Heart right ventricle (tissue), 16 donors: ENCODE data around the gene IER3. TPM values are rescaled to one million over a fixed set of nuclear protein-coding genes. Genes with fewer than 3 reads are reported as not detected.

ENCODE experiments used
- ATAC-seq, 8 donors: fragments of 200-7000 bp; cut with Tn5 transposase; one replicate each; pipeline ENCODE4 v1.9.1; 2020; ENCODE audit warnings: mild to moderate bottlenecking in 8 of 8, moderate library complexity in 8 of 8, moderate number of reproducible peaks in 1 of 8
- DNase-seq, 2 donors: peaks; one replicate each; pipeline ENCODE4 v3.0.0-alpha.2; 2020
- H3K27ac ChIP-seq, 10 donors: fragments of 200-600 bp; sonication (generic) in 2 of 10; one replicate each; pipeline versions ENCODE4 v1.5.0 to v1.8.0; 2020 to 2022; ENCODE audit warnings: mild to moderate bottlenecking in 3 of 10
- H3K27me3 ChIP-seq, 7 donors: fragments of 200-600 bp; one replicate each; pipeline ENCODE4 v1.8.0; 2021 to 2022; ENCODE audit warnings: mild to moderate bottlenecking in 2 of 7
- H3K36me3 ChIP-seq, 9 donors: fragments of 200-600 bp; sonication (generic) in 1 of 9; one replicate each; pipeline versions ENCODE4 v1.5.0 to v1.8.0; 2020 to 2022; ENCODE audit warnings: mild to moderate bottlenecking in 2 of 9
- H3K4me1 ChIP-seq, 9 donors: fragments of 200-600 bp; sonication (generic) in 1 of 9; one replicate each; pipeline versions ENCODE4 v1.5.0 to v1.8.0; 2020 to 2022; ENCODE audit warnings: mild to moderate bottlenecking in 4 of 9
- H3K4me3 ChIP-seq, 10 donors: fragments of 200-600 bp; sonication (generic) in 2 of 10; one replicate each; pipeline versions ENCODE4 v1.5.0 to v1.8.0; 2020 to 2022; ENCODE audit warnings: mild to moderate bottlenecking in 7 of 10, moderate library complexity in 2 of 10
- H3K9me3 ChIP-seq, 11 donors: fragments of 200-600 bp in 10 of 11; sonication (generic) in 2 of 11; one replicate each; pipeline versions ENCODE4 v1.5.0 to v1.8.0; 2013 to 2022; ENCODE audit warnings: mild to moderate bottlenecking in 2 of 11, control low read depth in 1 of 11, moderate library complexity in 1 of 11
- WGBS, 2 donors: extraction: QIAGEN DNeasy Blood & Tissue Kit; methylation state at CpG; one replicate each; pipeline ENCODE4 v1.1.7; 2013; ENCODE audit warnings: inconsistent platforms in 1 of 2; 5-methylcytosine and 5-hydroxymethylcytosine counted together
- intact Hi-C, 10 donors: fragments of 100-400 bp; cut with DNase I; formaldehyde crosslinking; loops; one replicate each; pipeline versions ENCODE4 v1.11.1 to v1.14.2; 2022
- polyA plus RNA-seq, 2 donors: library from polyadenylated mRNA; stranded (reverse); fragments of 200-250 nt; gene quantifications; one replicate each; pipeline ENCODE4 v1.2.3, GENCODE V29; 2013
- total RNA-seq, 10 donors: library from RNA; stranded (reverse); fragmentation: NEBNext Ultra II Directional in 3 of 10; extraction: Animal tissue kit (Norgen Biotek cat#: 25700) in 3 of 10; gene quantifications; one replicate each; pipeline versions ENCODE4 v1.2.1 to v1.2.4, GENCODE V29; 2021 to 2023
- TF ChIP-seq, protein P1 (sequence below), 9 donors: fragments of 200-600 bp; sonication (generic) in 2 of 9; IDR thresholded peaks; one replicate each; pipeline versions ENCODE4 v1.5.0 to v1.8.0; 2021 to 2022; ENCODE audit warnings: antibody characterized with exemption in 9 of 9, mild to moderate bottlenecking in 5 of 9, moderate library complexity in 1 of 9
- donor health status: Arrhythmogenic right ventricular cardiomyopathy.
- donor health status: ischemic (EF 13 %, LVEDD 7.1; RV severe dilation, severe dysfunction).
- donor health status: healthy with polysubstance abuse.
- donor health status: DM: no; HTN: yes; CAD: no.
- donor health status: DM: no; HTN: no; CAD: no.
- donor health status: ischemic (EF 25% LVEDD 6.9; RV normal size, moderate dysfunction).
- donor health status: ischemic (EF 25% LVEDD 5.7; RV mildly dilated, moderate dysfunction).
- donor health status: healthy.
- donor health status: DM: yes; HTN: yes; CAD: no.
- donor health status: Ischemic cardiomyopathy.
- donor health status: ischemic (EF 35%, LVEDD 5.7; RV mildly dilated, moderate dysfunction).
- donor health status: nonischemic (EF 11% LVEDD 7.7; RV severe dilation, severe dysfunction).
- donor health status: DM: yes; HTN: yes; CAD: no.
- donor health status: PGD.
- donor health status: ischemic (EF 29% LVEDD 5.4; RV normal size, mild dysfunction).
- donor health status: nonischemic (EF 23%, LVEDD 6.1; RV moderate dilation, normal function).

The IER3 gene
- total and polyA plus RNA-seq, 12 donors = 15.6 to 309 (median 103) TPM

DNA sequence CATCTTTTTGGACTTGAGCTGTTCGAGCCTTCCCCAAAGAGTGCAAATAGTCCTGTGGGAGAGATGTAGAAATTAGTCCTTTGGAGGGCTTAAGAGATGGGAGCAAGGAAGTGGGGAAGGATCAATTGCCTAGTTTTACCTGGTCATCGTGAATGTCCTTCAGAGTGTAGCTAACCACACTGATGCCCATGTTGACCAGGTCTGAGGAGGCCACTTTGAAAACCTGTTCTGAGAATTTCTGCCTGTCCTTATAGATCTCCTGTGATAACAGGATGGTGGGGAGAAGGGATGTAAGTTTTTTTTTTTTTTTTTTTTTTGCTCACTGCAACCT is 3.8 kb downstream of the IER3 start:
- DNase-seq = no peak
- H3K27me3 ChIP-seq = no peaks in the 10 kb centered on the region
- H3K27ac ChIP-seq = peak overlapping the region in 7 of 10 donors; percentile 91 to 100 (median 97)
- H3K4me1 ChIP-seq = peaks cover 11 to 76% (median 60%) of the 10 kb centered on the region in 9 donors
- H3K36me3 ChIP-seq = peaks cover 0 to 68% (median 42%) of the 10 kb centered on the region in 9 donors
- WGBS, 2 donors = 89 to 92% methylated on average over 2 of the region's 2 CpGs
- intact Hi-C loops = loop anchor here in 9 of 10 donors (5.0 to 10.0 kb wide), 8 partner anchors 42 to 344 kb away; partner anchors contain the start of genes DDR1 (in 1 of the 9), MRPS18B (in 1 of the 9) and PPP1R10 (in 1 of the 9)
- H3K9me3 ChIP-seq = no peaks in the 10 kb centered on the region
- TF ChIP-seq, protein P1, sequence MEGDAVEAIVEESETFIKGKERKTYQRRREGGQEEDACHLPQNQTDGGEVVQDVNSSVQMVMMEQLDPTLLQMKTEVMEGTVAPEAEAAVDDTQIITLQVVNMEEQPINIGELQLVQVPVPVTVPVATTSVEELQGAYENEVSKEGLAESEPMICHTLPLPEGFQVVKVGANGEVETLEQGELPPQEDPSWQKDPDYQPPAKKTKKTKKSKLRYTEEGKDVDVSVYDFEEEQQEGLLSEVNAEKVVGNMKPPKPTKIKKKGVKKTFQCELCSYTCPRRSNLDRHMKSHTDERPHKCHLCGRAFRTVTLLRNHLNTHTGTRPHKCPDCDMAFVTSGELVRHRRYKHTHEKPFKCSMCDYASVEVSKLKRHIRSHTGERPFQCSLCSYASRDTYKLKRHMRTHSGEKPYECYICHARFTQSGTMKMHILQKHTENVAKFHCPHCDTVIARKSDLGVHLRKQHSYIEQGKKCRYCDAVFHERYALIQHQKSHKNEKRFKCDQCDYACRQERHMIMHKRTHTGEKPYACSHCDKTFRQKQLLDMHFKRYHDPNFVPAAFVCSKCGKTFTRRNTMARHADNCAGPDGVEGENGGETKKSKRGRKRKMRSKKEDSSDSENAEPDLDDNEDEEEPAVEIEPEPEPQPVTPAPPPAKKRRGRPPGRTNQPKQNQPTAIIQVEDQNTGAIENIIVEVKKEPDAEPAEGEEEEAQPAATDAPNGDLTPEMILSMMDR (IDR thresholded peaks at IDR 0.05) = no peak
- H3K4me3 ChIP-seq = peak overlapping the region in 1 of 10 donors; percentile 92
- no peak for ATAC-seq

DNA sequence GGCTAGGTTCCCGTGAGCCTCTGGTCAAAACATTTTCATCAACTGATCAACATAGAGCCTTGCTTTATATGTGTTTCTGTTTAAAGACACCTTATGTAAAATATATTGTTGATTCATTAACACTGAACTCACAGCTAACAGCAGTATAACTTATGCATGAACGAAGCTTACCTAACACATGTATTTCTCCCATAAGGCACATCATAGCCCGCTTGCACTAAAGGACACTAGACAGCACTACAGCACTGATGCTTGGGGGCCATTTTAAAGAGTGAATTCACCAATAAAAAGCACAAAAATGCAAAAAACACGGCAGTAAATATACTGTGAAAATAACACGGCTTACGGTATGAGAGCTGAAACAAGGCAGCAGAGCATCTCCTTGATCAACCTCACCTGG is 5.8 kb downstream of the IER3 start:
- no peak for DNase-seq
- intact Hi-C loops = loop anchor here in 2 of 10 donors (10.0 kb wide), 2 partner anchors 86 to 146 kb away; partner anchors contain the start of gene DDR1 (in 1 of the 2)
- TF ChIP-seq, protein P1 (IDR thresholded peaks at IDR 0.05) = no peak
- H3K4me3 ChIP-seq = no peak overlapping the region
- H3K36me3 ChIP-seq = peaks cover 0 to 85% (median 56%) of the 10 kb centered on the region in 9 donors
- ATAC-seq = no peak
- no peaks in the 10 kb centered on the region for H3K27me3 ChIP-seq
- WGBS, 2 donors = 88 to 90% methylated on average over 6 of the region's 6 CpGs
- H3K4me1 ChIP-seq = peaks cover 8 to 68% (median 60%) of the 10 kb centered on the region in 9 donors
- peak overlapping the region in 3 of 10 donors; percentile 39 to 70 (median 60) for H3K27ac ChIP-seq
- no peaks in the 10 kb centered on the region for H3K9me3 ChIP-seq

DNA sequence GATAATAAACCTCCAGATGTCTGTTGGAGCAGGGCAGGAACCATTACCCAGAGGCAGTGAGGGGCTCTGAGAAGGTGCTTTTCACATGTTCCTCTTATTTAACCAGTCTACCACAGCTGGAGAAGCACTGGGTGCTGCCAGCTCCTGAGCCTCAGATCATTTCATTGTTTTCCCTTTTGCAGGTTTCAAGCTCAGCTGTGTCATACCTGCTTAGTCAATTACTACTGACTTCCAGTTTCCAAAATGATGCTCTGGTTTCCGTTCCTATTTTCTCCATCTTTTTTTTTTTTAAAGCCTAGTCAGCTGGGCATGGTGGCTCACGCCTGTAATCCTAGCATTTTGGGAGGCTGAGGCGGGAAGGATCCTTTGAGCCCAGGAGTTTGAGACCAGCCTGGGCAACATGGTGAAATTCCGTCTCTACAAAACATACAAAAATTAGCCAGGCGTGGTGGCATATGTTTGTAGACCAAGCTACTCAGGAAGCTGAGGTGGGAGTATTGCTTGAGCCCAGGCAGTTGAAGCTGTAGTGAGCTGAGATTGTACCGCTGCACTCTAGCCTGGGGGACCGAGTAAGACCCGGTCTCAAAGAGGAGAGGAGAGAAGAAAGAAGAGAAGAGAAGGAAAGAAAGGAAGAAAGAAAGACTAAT is 8.6 kb downstream of the IER3 start:
- intact Hi-C loops = loop anchor here in 2 of 10 donors (10.0 kb wide), 2 partner anchors 89 to 149 kb away; partner anchors contain the start of gene DDR1 (in 1 of the 2)
- TF ChIP-seq, protein P1 (IDR thresholded peaks at IDR 0.05) = no peak
- WGBS, 2 donors = 85 to 88% methylated on average over 8 of the region's 8 CpGs
- Histone ChIP-seq H3K27me3 (no peaks in the 10 kb centered on the region), H3K4me1 (peaks cover 6 to 68% (median 56%) of the 10 kb centered on the region in 9 donors), H3K9me3 (no peaks in the 10 kb centered on the region), H3K36me3 (peaks cover 0 to 100% (median 61%) of the 10 kb centered on the region in 9 donors), H3K27ac (peak overlapping the region in 2 of 10 donors; percentile 31 to 70), H3K4me3 (no peak overlapping the region)
- no peak for DNase-seq
- no peak for ATAC-seq

DNA sequence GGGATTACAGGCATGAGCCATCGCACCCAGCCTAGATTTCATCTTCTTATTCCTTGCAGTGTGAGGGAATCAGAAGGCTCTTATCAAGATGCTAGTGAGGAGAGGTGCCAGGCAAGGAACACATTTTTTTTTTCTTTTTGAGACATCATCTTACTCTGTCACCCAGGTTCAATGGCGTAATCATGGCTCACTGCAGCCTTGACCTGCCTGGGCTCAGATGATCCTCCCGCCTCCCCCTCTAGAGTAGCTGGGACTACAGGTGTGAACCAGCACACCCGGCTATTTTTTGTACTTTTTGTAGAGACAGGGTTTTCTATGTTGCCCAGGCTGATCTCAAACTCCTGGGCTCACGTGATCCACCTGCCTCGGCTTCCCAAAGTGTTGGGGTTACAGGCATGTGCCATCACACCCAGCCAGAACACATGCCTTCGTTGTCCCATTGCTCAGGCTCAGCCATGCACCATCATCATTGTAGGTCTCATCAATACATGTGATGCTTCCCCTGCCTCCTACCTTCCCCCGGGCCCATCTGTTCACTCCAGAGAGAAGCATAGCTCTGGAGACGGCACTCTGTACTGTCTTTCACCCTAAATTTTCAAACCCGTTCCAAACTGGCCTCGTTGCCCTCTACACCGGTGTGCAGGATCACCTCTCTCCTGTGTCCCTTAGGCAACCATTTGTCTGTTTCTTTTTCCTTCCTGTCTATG is 12.0 kb downstream of the IER3 start:
- ATAC-seq (no peak), DNase-seq (no peak)
- peaks cover 0 to 100% (median 61%) of the 10 kb centered on the region in 9 donors for H3K36me3 ChIP-seq
- no peak overlapping the region for H3K27ac ChIP-seq
- H3K9me3 ChIP-seq = no peaks in the 10 kb centered on the region
- 91 to 94% methylated on average over 12 of the region's 12 CpGs for WGBS, 2 donors
- TF ChIP-seq, protein P1 (IDR thresholded peaks at IDR 0.05) = no peak
- H3K4me3 ChIP-seq = no peak overlapping the region
- intact Hi-C loops = loop anchor here in 2 of 10 donors (10.0 kb wide), 2 partner anchors 92 to 152 kb away; partner anchors contain the start of gene DDR1 (in 1 of the 2)
- H3K27me3 ChIP-seq = no peaks in the 10 kb centered on the region
- H3K4me1 ChIP-seq = peaks cover 6 to 40% (median 31%) of the 10 kb centered on the region in 9 donors
